ENCODE data around the gene HS6ST1.

The HS6ST1 gene

DNA sequence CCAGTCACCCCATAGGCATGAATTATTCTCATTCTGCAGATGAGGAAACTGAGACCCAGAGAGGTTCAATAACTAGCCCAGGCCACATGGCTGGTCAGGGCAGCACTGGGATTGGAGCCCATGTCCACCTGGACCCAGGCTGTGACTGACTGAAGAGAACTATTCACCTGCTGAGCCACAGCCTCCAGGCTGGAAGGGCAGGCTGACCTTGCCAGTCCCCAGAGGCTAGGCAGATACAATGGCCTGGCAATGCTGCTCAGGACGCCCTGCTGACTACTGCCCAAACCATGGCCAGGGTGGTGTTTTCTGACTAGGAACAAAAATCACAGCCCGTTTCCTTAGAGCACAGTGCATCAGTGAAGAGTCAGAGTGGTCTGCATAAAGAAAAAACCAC is 36.8 kb downstream of the HS6ST1 start:
- TF ChIP-seq, protein P1, sequence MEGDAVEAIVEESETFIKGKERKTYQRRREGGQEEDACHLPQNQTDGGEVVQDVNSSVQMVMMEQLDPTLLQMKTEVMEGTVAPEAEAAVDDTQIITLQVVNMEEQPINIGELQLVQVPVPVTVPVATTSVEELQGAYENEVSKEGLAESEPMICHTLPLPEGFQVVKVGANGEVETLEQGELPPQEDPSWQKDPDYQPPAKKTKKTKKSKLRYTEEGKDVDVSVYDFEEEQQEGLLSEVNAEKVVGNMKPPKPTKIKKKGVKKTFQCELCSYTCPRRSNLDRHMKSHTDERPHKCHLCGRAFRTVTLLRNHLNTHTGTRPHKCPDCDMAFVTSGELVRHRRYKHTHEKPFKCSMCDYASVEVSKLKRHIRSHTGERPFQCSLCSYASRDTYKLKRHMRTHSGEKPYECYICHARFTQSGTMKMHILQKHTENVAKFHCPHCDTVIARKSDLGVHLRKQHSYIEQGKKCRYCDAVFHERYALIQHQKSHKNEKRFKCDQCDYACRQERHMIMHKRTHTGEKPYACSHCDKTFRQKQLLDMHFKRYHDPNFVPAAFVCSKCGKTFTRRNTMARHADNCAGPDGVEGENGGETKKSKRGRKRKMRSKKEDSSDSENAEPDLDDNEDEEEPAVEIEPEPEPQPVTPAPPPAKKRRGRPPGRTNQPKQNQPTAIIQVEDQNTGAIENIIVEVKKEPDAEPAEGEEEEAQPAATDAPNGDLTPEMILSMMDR (IDR thresholded peaks at IDR 0.05; ENCODE audit: control insufficient read depth, insufficient read depth, low read depth, low read length, missing control alignments): no peak
- H3K4me3 ChIP-seq (ENCODE audit: control insufficient read depth, low read depth, low read length): no peak overlapping the region
- no peak for DNase-seq (ENCODE audit: low read depth)

DNA sequence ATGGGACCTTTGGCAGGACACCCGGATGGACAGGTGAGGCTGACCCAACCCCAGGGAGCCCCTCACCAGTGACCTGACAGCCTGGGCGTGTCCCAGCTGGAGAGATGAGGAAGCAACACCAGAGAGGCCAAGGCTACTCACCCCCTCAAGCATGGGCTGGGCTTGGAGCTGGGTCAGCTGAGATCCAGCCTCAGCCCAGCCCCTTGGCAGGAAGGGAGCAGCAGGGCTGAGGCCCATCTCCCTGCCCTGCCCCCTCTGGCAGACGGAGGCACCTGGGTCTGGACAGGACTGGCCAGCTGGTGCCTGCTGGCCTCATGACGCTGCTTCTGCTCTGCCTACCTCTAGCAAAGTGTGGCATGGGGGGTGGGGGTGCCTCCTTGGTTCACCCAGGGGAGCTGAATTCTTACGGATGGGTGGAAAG is 37.8 kb downstream of the HS6ST1 start:
- no peak overlapping the region for H3K4me3 ChIP-seq (ENCODE audit: control insufficient read depth, low read depth, low read length)
- TF ChIP-seq, protein P1 (IDR thresholded peaks at IDR 0.05; ENCODE audit: control insufficient read depth, insufficient read depth, low read depth, low read length, missing control alignments): no peak
- DNase-seq (ENCODE audit: low read depth): no peak

- H3K4me3 ChIP-seq (ENCODE audit: control insufficient read depth, low read depth, low read length): no peak overlapping the region
- TF ChIP-seq, protein P1 (IDR thresholded peaks at IDR 0.05; ENCODE audit: control insufficient read depth, insufficient read depth, low read depth, low read length, missing control alignments): no peak
- DNase-seq (ENCODE audit: low read depth): no peak
Observed at GRCh38 chr2:128280158-128280871, 38.4 kb downstream of the HS6ST1 start.

GRCh38 chr2:128279786-128280157 is 38.9 kb downstream of the HS6ST1 start:
- no peak overlapping the region for H3K4me3 ChIP-seq (ENCODE audit: control insufficient read depth, low read depth, low read length)
- DNase-seq (ENCODE audit: low read depth): no peak
- TF ChIP-seq, protein P1 (IDR thresholded peaks at IDR 0.05; ENCODE audit: control insufficient read depth, insufficient read depth, low read depth, low read length, missing control alignments): no peak

- DNase-seq (ENCODE audit: low read depth): no peak
- no peak overlapping the region for H3K4me3 ChIP-seq (ENCODE audit: control insufficient read depth, low read depth, low read length)
- TF ChIP-seq, protein P1 (IDR thresholded peaks at IDR 0.05; ENCODE audit: control insufficient read depth, insufficient read depth, low read depth, low read length, missing control alignments): no peak
Observed at GRCh38 chr2:128279009-128279408, 39.7 kb downstream of the HS6ST1 start.

DNA sequence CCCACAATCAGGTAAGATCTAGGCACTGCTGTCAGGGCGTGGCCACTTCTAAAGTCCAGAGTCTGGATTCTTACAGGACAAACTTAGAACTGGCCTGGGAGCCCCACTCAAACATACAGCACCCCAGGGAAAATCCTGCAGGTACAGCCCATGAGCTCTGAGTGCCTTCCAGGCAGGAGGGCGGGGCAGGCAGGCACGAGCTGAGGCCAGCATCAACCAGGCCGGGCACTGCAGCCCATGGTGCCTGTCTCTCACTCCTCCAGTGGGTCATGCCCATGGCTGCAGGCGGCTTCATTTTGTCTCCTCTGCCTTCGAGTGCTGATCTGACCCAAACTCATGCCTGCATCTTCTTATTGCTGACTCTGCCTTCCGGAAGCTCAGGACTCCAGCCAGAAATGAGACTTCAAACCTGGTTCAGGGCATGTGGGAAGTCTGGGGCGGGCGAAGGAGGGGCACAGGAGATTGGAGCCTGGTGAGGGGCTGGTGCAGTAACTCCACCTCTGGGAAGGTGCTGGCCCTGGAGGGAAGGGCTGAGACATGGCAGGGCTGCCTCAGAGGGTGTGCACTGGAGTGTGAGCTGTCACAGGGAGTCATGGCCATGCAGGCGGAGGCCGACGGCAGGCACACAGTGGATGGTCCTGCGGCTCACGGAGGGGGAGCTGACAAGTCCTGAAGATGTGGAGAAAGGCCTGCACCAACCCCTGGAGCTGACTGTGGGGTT is 40.5 kb downstream of the HS6ST1 start:
- TF ChIP-seq, protein P1 (IDR thresholded peaks at IDR 0.05; ENCODE audit: control insufficient read depth, insufficient read depth, low read depth, low read length, missing control alignments): no peak
- no peak overlapping the region for H3K4me3 ChIP-seq (ENCODE audit: control insufficient read depth, low read depth, low read length)
- DNase-seq (ENCODE audit: low read depth): no peak

All from AG09309 (cell line).